ENCODE results near the gene WDR59.

DNA sequence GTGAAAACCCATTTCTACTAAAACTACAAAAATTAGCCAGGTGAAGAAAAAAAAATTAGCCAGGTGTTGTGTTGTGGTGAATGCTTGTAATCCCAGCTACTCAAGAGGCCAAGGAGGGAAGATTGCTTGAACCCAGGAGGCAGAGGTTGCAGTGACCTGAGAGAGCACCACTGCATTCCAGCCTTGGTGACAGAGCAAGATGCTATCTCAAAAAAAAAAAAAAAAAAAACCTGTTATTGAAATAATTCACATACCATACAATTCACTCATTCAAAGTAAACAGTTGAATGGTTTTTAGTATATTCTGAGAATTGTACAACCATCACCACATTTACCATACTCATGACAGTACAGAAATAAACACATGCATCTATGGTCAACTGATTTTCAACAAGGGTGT lies 44.9 kb upstream of the WDR59 start:
- no peak for TF ChIP-seq EZH2 (IDR thresholded peaks at IDR 0.05; ENCODE audit: borderline replicate concordance, low read depth, low read length, severe bottlenecking)
- TF ChIP-seq, protein P1, sequence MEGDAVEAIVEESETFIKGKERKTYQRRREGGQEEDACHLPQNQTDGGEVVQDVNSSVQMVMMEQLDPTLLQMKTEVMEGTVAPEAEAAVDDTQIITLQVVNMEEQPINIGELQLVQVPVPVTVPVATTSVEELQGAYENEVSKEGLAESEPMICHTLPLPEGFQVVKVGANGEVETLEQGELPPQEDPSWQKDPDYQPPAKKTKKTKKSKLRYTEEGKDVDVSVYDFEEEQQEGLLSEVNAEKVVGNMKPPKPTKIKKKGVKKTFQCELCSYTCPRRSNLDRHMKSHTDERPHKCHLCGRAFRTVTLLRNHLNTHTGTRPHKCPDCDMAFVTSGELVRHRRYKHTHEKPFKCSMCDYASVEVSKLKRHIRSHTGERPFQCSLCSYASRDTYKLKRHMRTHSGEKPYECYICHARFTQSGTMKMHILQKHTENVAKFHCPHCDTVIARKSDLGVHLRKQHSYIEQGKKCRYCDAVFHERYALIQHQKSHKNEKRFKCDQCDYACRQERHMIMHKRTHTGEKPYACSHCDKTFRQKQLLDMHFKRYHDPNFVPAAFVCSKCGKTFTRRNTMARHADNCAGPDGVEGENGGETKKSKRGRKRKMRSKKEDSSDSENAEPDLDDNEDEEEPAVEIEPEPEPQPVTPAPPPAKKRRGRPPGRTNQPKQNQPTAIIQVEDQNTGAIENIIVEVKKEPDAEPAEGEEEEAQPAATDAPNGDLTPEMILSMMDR (IDR thresholded peaks at IDR 0.05; ENCODE audit: extremely low read depth in 1 of 2, insufficient read depth in 1 of 2, low read depth in 1 of 2, low read length in 2 of 2) = no peak
- no peak for TF ChIP-seq POLR2AphosphoS5 (IDR thresholded peaks at IDR 0.05; ENCODE audit: insufficient read depth, low read depth, low read length)
